ENCODE results near the gene PPFIA1.

Gene PPFIA1

DNA sequence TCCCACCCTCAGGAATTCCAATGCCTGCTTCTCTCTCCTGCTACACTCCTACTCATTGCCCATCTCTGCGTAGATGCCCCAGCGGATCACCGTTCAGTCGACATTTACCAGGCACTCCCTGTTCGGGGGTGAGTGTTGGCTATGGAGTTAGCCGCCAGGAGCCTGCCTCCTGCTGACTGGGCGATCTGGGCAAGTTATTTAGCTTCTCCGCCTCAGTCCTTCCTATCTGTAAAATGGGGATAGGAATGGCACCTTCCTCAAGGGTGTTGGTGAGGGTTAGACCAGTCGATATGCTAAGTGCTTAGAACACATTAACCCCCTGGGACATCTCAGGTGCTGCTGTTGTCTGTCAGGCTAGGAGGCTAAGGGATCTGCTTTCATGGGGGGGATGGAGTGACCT is 36.5 kb upstream of the PPFIA1 start:
- Histone ChIP-seq H3K9me3 (no peaks in the 10 kb centered on the region), H3K36me3 (no peaks in the 10 kb centered on the region), H3K27me3 (no peaks in the 10 kb centered on the region), H3K27ac (no peak overlapping the region), H3K4me3 (no peak overlapping the region), H3K4me1 (peaks cover 0 to 15% (median 4%) of the 10 kb centered on the region in 4 donors)
- no peak for DNase-seq
- intact Hi-C loops (cut with DNase I; ENCODE audit: low total_unique reads) = no loop called here
- TF ChIP-seq CTCF (IDR thresholded peaks at IDR 0.05) = no peak

DNA sequence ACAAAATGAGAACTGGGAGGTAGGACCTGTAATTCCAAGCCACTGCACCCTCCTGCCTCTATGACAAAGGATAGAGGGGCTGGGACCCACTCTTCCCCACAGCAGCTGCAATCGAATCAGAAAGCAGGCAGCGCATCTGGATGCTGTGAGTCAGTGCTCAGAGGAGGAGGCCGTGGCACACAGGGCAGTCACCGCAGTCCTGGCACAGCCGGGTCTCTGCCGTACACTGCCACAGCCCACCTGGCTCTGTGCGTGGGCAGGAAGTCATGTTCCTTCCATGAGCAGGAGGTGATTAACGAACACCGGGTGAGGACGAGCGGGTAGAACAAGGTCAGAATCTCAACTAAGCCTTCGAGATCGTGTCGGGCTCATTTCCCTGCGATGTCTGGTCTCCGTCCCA is 30.2 kb upstream of the PPFIA1 start:
- no peak for TF ChIP-seq CTCF (IDR thresholded peaks at IDR 0.05)
- DNase-seq = no peak
- H3K27me3 ChIP-seq = peaks cover 0 to 9% of the 10 kb centered on the region in 2 donors
- no peaks in the 10 kb centered on the region for H3K4me1 ChIP-seq
- H3K36me3 ChIP-seq = no peaks in the 10 kb centered on the region
- H3K27ac ChIP-seq = no peak overlapping the region
- no peaks in the 10 kb centered on the region for H3K9me3 ChIP-seq
- intact Hi-C loops (cut with DNase I; ENCODE audit: low total_unique reads) = no loop called here
- no peak overlapping the region for H3K4me3 ChIP-seq

DNA sequence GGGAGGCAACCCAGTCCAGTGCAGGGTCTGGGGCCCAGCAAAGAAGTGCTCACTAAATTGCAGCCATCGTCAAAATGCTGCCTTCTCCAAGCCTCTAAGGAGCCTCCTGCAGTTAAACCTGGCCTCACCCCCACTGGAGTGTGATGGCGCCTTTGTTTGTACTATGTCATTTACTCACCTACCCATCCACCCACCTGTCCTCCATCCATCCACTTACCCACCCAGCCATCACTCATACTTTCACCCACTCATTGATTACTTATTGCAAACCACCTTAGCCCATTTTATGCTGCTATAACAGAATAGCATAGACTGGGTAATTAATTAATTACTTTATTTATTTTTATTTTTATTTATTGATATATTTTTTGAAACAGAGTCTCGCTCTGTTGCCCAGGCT is 28.8 kb upstream of the PPFIA1 start:
- Histone ChIP-seq H3K4me1 (no peaks in the 10 kb centered on the region), H3K4me3 (no peak overlapping the region), H3K27ac (no peak overlapping the region), H3K9me3 (no peaks in the 10 kb centered on the region), H3K36me3 (no peaks in the 10 kb centered on the region), H3K27me3 (peaks cover 0 to 9% of the 10 kb centered on the region in 2 donors)
- no peak for DNase-seq
- TF ChIP-seq CTCF (IDR thresholded peaks at IDR 0.05) = no peak
- intact Hi-C loops (cut with DNase I; ENCODE audit: low total_unique reads) = no loop called here

DNA sequence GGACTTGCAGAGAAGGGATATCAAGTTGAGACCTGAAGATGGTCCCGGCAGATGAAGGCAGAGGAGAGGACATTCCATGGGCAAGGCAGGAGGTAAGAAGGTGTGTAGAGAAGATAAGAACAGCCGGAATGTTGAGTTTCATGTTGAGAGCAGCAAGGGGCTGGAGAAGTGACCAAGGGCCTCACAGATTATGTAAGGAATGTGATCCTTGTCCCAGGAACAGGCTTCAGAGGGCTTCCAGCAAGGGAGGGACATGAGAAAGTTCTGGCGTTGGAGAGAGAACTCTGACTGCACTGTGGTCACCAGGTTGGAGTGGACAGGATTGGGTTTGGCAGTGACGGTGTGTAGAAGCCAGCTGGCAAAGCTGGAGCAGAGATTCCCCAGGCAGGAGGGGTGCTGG is 27.6 kb upstream of the PPFIA1 start:
- H3K4me3 ChIP-seq = no peak overlapping the region
- no peak for TF ChIP-seq CTCF (IDR thresholded peaks at IDR 0.05)
- H3K27me3 ChIP-seq = peaks cover 0 to 9% of the 10 kb centered on the region in 2 donors
- H3K9me3 ChIP-seq = no peaks in the 10 kb centered on the region
- no peak overlapping the region for H3K27ac ChIP-seq
- H3K36me3 ChIP-seq = no peaks in the 10 kb centered on the region
- DNase-seq = no peak
- intact Hi-C loops (cut with DNase I; ENCODE audit: low total_unique reads) = no loop called here
- no peaks in the 10 kb centered on the region for H3K4me1 ChIP-seq

DNA sequence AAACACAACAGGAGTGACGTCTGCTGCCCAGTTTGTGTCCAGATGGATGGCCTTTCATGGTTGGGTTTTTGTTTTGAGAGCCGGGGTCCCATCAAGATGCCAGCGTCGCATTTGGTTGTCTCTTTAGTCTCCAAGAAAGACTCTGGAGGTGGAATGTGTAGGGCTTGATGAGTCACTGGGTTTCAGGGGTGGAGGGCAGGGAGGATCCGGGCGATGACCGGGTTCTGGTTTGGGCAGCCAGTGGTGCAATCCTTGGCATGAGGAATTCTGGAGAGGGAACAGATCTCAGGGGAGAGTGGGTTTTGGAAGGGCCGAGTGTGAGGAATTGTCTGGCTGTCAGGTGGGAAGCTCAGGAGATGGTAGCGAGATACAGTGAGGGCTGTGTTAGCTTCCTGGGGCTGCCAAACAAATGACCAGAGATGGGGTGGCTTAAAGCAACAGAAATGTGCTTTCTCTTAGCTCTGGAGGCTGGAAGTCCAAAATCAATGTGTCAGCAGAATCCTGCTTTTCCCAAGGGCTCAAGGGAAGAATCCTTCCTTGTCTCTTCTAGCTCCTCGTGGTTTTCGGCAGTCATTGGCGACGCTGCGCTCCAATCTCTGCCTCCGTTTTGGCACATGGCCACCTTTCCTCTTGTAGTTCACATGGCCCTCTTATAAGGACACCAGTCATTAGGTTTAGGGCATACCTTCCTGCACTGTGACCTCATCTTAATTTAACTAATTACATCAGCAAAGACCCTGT is 26.4 kb upstream of the PPFIA1 start:
- Histone ChIP-seq H3K27ac (no peak overlapping the region), H3K4me1 (no peaks in the 10 kb centered on the region), H3K9me3 (no peaks in the 10 kb centered on the region), H3K36me3 (no peaks in the 10 kb centered on the region), H3K4me3 (no peak overlapping the region), H3K27me3 (peaks cover 0 to 9% of the 10 kb centered on the region in 2 donors)
- intact Hi-C loops (cut with DNase I; ENCODE audit: low total_unique reads) = no loop called here
- no peak for TF ChIP-seq CTCF (IDR thresholded peaks at IDR 0.05)
- DNase-seq = no peak
